WTC11 (cell line): ENCODE results near the gene PTGER1. TPM values are rescaled to one million over a fixed set of nuclear protein-coding genes. Genes with fewer than 3 reads are reported as not detected.

Experiments
- ATAC-seq: fragments of 200-7000 bp; cut with Tn5 transposase; 2 replicates; pipeline ENCODE4 v1.10.0; 2021; ENCODE audit warnings: mild to moderate bottlenecking, moderate library complexity
- CTCF ChIA-PET: fragments of 300-600 bp; sonication (Branson Sonifier 250); formaldehyde crosslinking; loops from one replicate; lab custom pipeline; 2021; ENCODE audit warnings: antibody characterized with exemption; lab: Charles Lee
- POLR2A ChIA-PET: fragments of 350-600 bp; sonication (Branson Sonifier 250); formaldehyde crosslinking; loops from one replicate; lab custom pipeline; 2021; ENCODE audit warnings: antibody characterized with exemption; lab: Charles Lee
- DNase-seq: peaks from one replicate; pipeline ENCODE4 v3.0.0; 2021; ENCODE audit warnings: low spot score
- H3K27ac Mint-ChIP-seq: 2 replicates; pipeline ENCODE4 v1.8.0; 2021; ENCODE audit warnings: mixed read lengths
- H3K27me3 Mint-ChIP-seq: 2 replicates; pipeline ENCODE4 v1.8.0; 2021; ENCODE audit warnings: low read depth, mild to moderate bottlenecking, moderate library complexity, mixed read lengths
- H3K36me3 Mint-ChIP-seq: 2 replicates; pipeline ENCODE4 v1.8.0; 2021; ENCODE audit warnings: mixed read lengths
- H3K4me1 Mint-ChIP-seq: 2 replicates; pipeline ENCODE4 v1.8.0; 2022; ENCODE audit warnings: mixed read lengths
- H3K4me3 Mint-ChIP-seq: 2 replicates; pipeline ENCODE4 v1.8.0; 2021; ENCODE audit warnings: mild to moderate bottlenecking, moderate library complexity, mixed read lengths
- H3K9me3 Mint-ChIP-seq: 2 replicates; pipeline ENCODE4 v1.8.0; 2021; ENCODE audit warnings: mixed read lengths
- AFF4 ChIP-seq: sonication (generic); formaldehyde crosslinking; IDR thresholded peaks from 2 replicates; pipeline ENCODE4 v1.8.1; 2023; ENCODE audit warnings: mild to moderate bottlenecking, missing genetic modification reagents, borderline replicate concordance
- ATF6 ChIP-seq: sonication (generic); formaldehyde crosslinking; IDR thresholded peaks from 2 replicates; pipeline ENCODE4 v1.8.1; 2023; ENCODE audit warnings: mild to moderate bottlenecking, missing genetic modification reagents
- HMGXB4 ChIP-seq: sonication (generic); formaldehyde crosslinking; IDR thresholded peaks from 2 replicates; pipeline ENCODE4 v1.8.1; 2023; ENCODE audit warnings: mild to moderate bottlenecking, moderate library complexity, missing genetic modification reagents
- USF1 ChIP-seq: sonication (generic); formaldehyde crosslinking; IDR thresholded peaks from 2 replicates; pipeline ENCODE4 v1.8.0; 2022; ENCODE audit warnings: mild to moderate bottlenecking, missing genetic modification reagents
- USF2 ChIP-seq: sonication (generic); formaldehyde crosslinking; IDR thresholded peaks from 2 replicates; pipeline ENCODE4 v1.8.1; 2023; ENCODE audit warnings: mild to moderate bottlenecking, missing genetic modification reagents, moderate library complexity
- ZBTB21 ChIP-seq: sonication (generic); formaldehyde crosslinking; IDR thresholded peaks from 2 replicates; pipeline ENCODE4 v1.8.1; 2023; ENCODE audit warnings: mild to moderate bottlenecking, missing genetic modification reagents, borderline replicate concordance
- total RNA-seq: library from RNA; stranded (reverse); gene quantifications from 3 replicates; pipeline ENCODE4 v1.2.3, GENCODE V29; 2021
- TF ChIP-seq, protein P1 (sequence below): sonication (generic); formaldehyde crosslinking; IDR thresholded peaks from 2 replicates; pipeline ENCODE4 v1.8.0; 2022; ENCODE audit warnings: mild to moderate bottlenecking, missing genetic modification reagents
- TF ChIP-seq, protein P2 (sequence below): sonication (generic); formaldehyde crosslinking; IDR thresholded peaks from 2 replicates; pipeline ENCODE4 v1.8.1; 2022; ENCODE audit warnings: low read depth, missing genetic modification reagents, borderline replicate concordance

Gene PTGER1
- total RNA-seq, 1 experiment from 2014 or later, result 0.68 TPM

GRCh38 chr19:14433554-14434501, 41.3 kb downstream of the PTGER1 start:
- ATAC-seq (peak; percentile 17), DNase-seq (peak; percentile 35)
- Mint-ChIP-seq H3K9me3 (no peaks in the 10 kb centered on the region), H3K4me1 (peaks cover 7% of the 10 kb centered on the region), H3K4me3 (peak overlapping the region; percentile 65), H3K36me3 (no peaks in the 10 kb centered on the region), H3K27me3 (peaks cover 27% of the 10 kb centered on the region), H3K27ac (no peak overlapping the region)
- CTCF ChIA-PET, result interaction anchor here (0.8 to 1.0 kb wide), 3 partner anchors 28 to 46 kb away, joined by 3 to 6 read pairs (median 5); no protein-coding TSS in a partner anchor
- TF ChIP-seq, protein P1, sequence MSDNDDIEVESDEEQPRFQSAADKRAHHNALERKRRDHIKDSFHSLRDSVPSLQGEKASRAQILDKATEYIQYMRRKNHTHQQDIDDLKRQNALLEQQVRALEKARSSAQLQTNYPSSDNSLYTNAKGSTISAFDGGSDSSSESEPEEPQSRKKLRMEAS, result 0 out of 2 replicates have a peak, but pooled peaks have one; percentile 55
- no peak for TF ChIP-seq ATF6 (CRISPR knock-in tag)
- peak; percentile 35; the same call in 1 of the 2 replicates for TF ChIP-seq HMGXB4 (CRISPR knock-in tag)
- TF ChIP-seq AFF4, result no peak
- TF ChIP-seq ZBTB21 (CRISPR knock-in tag), result no peak
- TF ChIP-seq, protein P2, sequence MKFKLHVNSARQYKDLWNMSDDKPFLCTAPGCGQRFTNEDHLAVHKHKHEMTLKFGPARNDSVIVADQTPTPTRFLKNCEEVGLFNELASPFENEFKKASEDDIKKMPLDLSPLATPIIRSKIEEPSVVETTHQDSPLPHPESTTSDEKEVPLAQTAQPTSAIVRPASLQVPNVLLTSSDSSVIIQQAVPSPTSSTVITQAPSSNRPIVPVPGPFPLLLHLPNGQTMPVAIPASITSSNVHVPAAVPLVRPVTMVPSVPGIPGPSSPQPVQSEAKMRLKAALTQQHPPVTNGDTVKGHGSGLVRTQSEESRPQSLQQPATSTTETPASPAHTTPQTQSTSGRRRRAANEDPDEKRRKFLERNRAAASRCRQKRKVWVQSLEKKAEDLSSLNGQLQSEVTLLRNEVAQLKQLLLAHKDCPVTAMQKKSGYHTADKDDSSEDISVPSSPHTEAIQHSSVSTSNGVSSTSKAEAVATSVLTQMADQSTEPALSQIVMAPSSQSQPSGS (CRISPR knock-in tag), result no peak
- peak; percentile 67 for TF ChIP-seq USF1
- peak; percentile 60; the same call in 1 of the 2 replicates for TF ChIP-seq USF2 (CRISPR knock-in tag)
- POLR2A ChIA-PET, result interaction anchor here (0.6 kb wide), 1 partner anchor 65 kb away, joined by 5 read pairs; no protein-coding TSS in a partner anchor
